ENCODE measurements around the gene CRB1.

CRB1 gene

GRCh38 chr1:197268012-197268411 lies at the start of gene CRB1:
Gene CRB1 (plus strand): TSS chr1:197268252. CDS start chr1:197268413, 161 bp downstream.
- no peak for DNase-seq (ENCODE audit: low read depth, low spot score)
- no peak within 1 kb of the TSS for H3K4me3 ChIP-seq (ENCODE audit: low read depth, low read length)
- no peak for TF ChIP-seq CTCF (IDR thresholded peaks at IDR 0.05; ENCODE audit: insufficient read depth, low read length, missing control alignments)
- ChIA-PET POLR2A (no interaction called here), CTCF (no interaction called here)

- no peak overlapping the region for H3K4me3 ChIP-seq (ENCODE audit: low read depth, low read length)
- no peak for TF ChIP-seq CTCF (IDR thresholded peaks at IDR 0.05; ENCODE audit: insufficient read depth, low read length, missing control alignments)
- no peak for DNase-seq (ENCODE audit: low read depth, low spot score)
- CTCF ChIA-PET, result no interaction called here
- POLR2A ChIA-PET, result no interaction called here
Measured at GRCh38 chr1:197218857-197219256, 49.2 kb upstream of the CRB1 start.

- POLR2A ChIA-PET, result no interaction called here
- TF ChIP-seq CTCF (IDR thresholded peaks at IDR 0.05; ENCODE audit: insufficient read depth, low read length, missing control alignments), result no peak
- no peak for DNase-seq (ENCODE audit: low read depth, low spot score)
- CTCF ChIA-PET, result no interaction called here
- H3K4me3 ChIP-seq (ENCODE audit: low read depth, low read length), result no peak overlapping the region
Measured at GRCh38 chr1:197222025-197222685, 45.9 kb upstream of the CRB1 start.

GRCh38 chr1:197222780-197223179 lies 45.3 kb upstream of the CRB1 start:
- TF ChIP-seq CTCF (IDR thresholded peaks at IDR 0.05; ENCODE audit: insufficient read depth, low read length, missing control alignments), result no peak
- POLR2A ChIA-PET, result no interaction called here
- CTCF ChIA-PET, result interaction anchor here (2.5 to 3.7 kb wide), 2 partner anchors 104 to 132 kb away, joined by 9 to 39 read pairs; no protein-coding TSS in a partner anchor
- DNase-seq (ENCODE audit: low read depth, low spot score), result no peak
- H3K4me3 ChIP-seq (ENCODE audit: low read depth, low read length), result no peak overlapping the region

GRCh38 chr1:197224160-197224559 lies 43.9 kb upstream of the CRB1 start:
- TF ChIP-seq CTCF (IDR thresholded peaks at IDR 0.05; ENCODE audit: insufficient read depth, low read length, missing control alignments), result no peak
- POLR2A ChIA-PET, result no interaction called here
- CTCF ChIA-PET, result interaction anchor here (0.7 to 3.7 kb wide), 15 partner anchors 9 to 501 kb away, joined by 3 to 39 read pairs (median 5); no protein-coding TSS in a partner anchor
- DNase-seq (ENCODE audit: low read depth, low spot score), result no peak
- no peak overlapping the region for H3K4me3 ChIP-seq (ENCODE audit: low read depth, low read length)

GRCh38 chr1:197225611-197226010 lies 42.4 kb upstream of the CRB1 start:
- TF ChIP-seq CTCF (IDR thresholded peaks at IDR 0.05; ENCODE audit: insufficient read depth, low read length, missing control alignments), result no peak
- POLR2A ChIA-PET, result no interaction called here
- CTCF ChIA-PET, result interaction anchor here (2.9 to 3.7 kb wide), 3 partner anchors 10 to 133 kb away, joined by 11 to 39 read pairs (median 17); no protein-coding TSS in a partner anchor
- no peak for DNase-seq (ENCODE audit: low read depth, low spot score)
- H3K4me3 ChIP-seq (ENCODE audit: low read depth, low read length), result no peak overlapping the region
